Urinary bladder (tissue), 4 donors: ENCODE measurements around the gene CEACAM3. TPM values are rescaled to one million over a fixed set of nuclear protein-coding genes. Genes with fewer than 3 reads are reported as not detected.

Source experiments
- DNase-seq: peaks from one replicate; pipeline ENCODE4 v3.0.0-alpha.2; 2015; ENCODE audit errors: extremely low spot score
- H3K27ac ChIP-seq: one replicate; pipeline ENCODE4 v1.5.1; 2013; ENCODE audit warnings: low read depth, mild to moderate bottlenecking, moderate library complexity
- H3K36me3 ChIP-seq: one replicate; pipeline ENCODE4 v1.6.1; 2013; ENCODE audit warnings: mild to moderate bottlenecking, moderate library complexity; ENCODE audit not compliant: insufficient read depth
- H3K4me1 ChIP-seq: one replicate; pipeline ENCODE4 v1.6.1; 2013; ENCODE audit warnings: mild to moderate bottlenecking, moderate library complexity; ENCODE audit not compliant: insufficient read depth
- H3K4me3 ChIP-seq: one replicate; pipeline ENCODE4 v1.5.1; 2013; ENCODE audit warnings: low read depth, low read length
- WGBS: extraction: QIAGEN DNeasy Blood & Tissue Kit; methylation state at CpG from one replicate; pipeline ENCODE4 v1.1.7; 2013; 5-methylcytosine and 5-hydroxymethylcytosine counted together
- polyA plus RNA-seq: library from polyadenylated mRNA; stranded (reverse); fragments of 200-250 nt; gene quantifications from one replicate; pipeline ENCODE4 v1.2.3, GENCODE V29; 2013
- total RNA-seq: library from RNA; depleted of rRNA; stranded (reverse); fragments of >200 nt; gene quantifications from one replicate; pipeline ENCODE4 v1.2.3, GENCODE V29; 2014
- donor health status: healthy with polysubstance abuse.
- donor health status: healthy.

CEACAM3 gene
- total and polyA plus RNA-seq, 2 donors, result not detected

- Histone ChIP-seq H3K36me3 (no peaks in the 10 kb centered on the region), H3K4me1 (no peaks in the 10 kb centered on the region), H3K4me3 (no peak overlapping the region), H3K27ac (no peak overlapping the region)
- no peak for DNase-seq
- WGBS, result 43% methylated on average over 2 of the region's 2 CpGs
Observed at GRCh38 chr19:41839211-41839610, 42.8 kb downstream of the CEACAM3 start.

GRCh38 chr19:41843371-41843770, 47.0 kb downstream of the CEACAM3 start:
- Histone ChIP-seq H3K4me1 (no peaks in the 10 kb centered on the region), H3K4me3 (no peak overlapping the region), H3K27ac (no peak overlapping the region), H3K36me3 (no peaks in the 10 kb centered on the region)
- WGBS, result 69% methylated on average over 7 of the region's 7 CpGs
- DNase-seq, result no peak

GRCh38 chr19:41844601-41845000, 48.2 kb downstream of the CEACAM3 start, which contains the start of gene LYPD4:
LYPD4 (minus strand) TSS chr19:41844683; CDS start chr19:41839285, 5,398 bp downstream.
- no peaks in the 10 kb centered on the region for H3K4me1 ChIP-seq
- no peak for DNase-seq
- no peak within 1 kb of the TSS for H3K4me3 ChIP-seq
- 80% methylated on average over 30 of the region's 30 CpGs for WGBS
- H3K36me3 ChIP-seq, result no peaks in the 10 kb centered on the region
- no peak within 1 kb of the TSS for H3K27ac ChIP-seq

GRCh38 chr19:41845001-41845050, 48.4 kb downstream of the CEACAM3 start, which contains the start of gene DMRTC2:
DMRTC2 (plus strand) TSS chr19:41845042; CDS start chr19:41847429, 2,387 bp downstream.
- H3K4me3 ChIP-seq, result no peak within 1 kb of the TSS
- H3K4me1 ChIP-seq, result no peaks in the 10 kb centered on the region
- no peak for DNase-seq
- H3K36me3 ChIP-seq, result no peaks in the 10 kb centered on the region
- WGBS, result 97% methylated on average over 3 of the region's 3 CpGs
- no peak within 1 kb of the TSS for H3K27ac ChIP-seq

GRCh38 chr19:41845051-41845590, 48.7 kb downstream of the CEACAM3 start:
- DNase-seq, result no peak
- no peaks in the 10 kb centered on the region for H3K36me3 ChIP-seq
- no peak overlapping the region for H3K27ac ChIP-seq
- H3K4me1 ChIP-seq, result no peaks in the 10 kb centered on the region
- no peak overlapping the region for H3K4me3 ChIP-seq
- 88% methylated on average over 23 of the region's 23 CpGs for WGBS

- no peak for DNase-seq
- H3K4me1 ChIP-seq, result no peaks in the 10 kb centered on the region
- no peak overlapping the region for H3K4me3 ChIP-seq
- no peaks in the 10 kb centered on the region for H3K36me3 ChIP-seq
- no peak overlapping the region for H3K27ac ChIP-seq
- WGBS, result 89% methylated on average over 19 of the region's 19 CpGs
Observed at GRCh38 chr19:41847351-41848105, 51.1 kb downstream of the CEACAM3 start.

- 80% methylated on average over 6 of the region's 6 CpGs for WGBS
- H3K36me3 ChIP-seq, result no peaks in the 10 kb centered on the region
- no peak overlapping the region for H3K4me3 ChIP-seq
- no peaks in the 10 kb centered on the region for H3K4me1 ChIP-seq
- DNase-seq, result no peak
- H3K27ac ChIP-seq, result no peak overlapping the region
Observed at GRCh38 chr19:41848666-41849065, 52.3 kb downstream of the CEACAM3 start.

GRCh38 chr19:41849067-41849466, 52.7 kb downstream of the CEACAM3 start:
- 66% methylated on average over 2 of the region's 2 CpGs for WGBS
- no peak for DNase-seq
- H3K4me3 ChIP-seq, result no peak overlapping the region
- H3K36me3 ChIP-seq, result no peaks in the 10 kb centered on the region
- no peaks in the 10 kb centered on the region for H3K4me1 ChIP-seq
- no peak overlapping the region for H3K27ac ChIP-seq

GRCh38 chr19:41850381-41850780, 54.0 kb downstream of the CEACAM3 start:
- Histone ChIP-seq H3K36me3 (no peaks in the 10 kb centered on the region), H3K4me1 (no peaks in the 10 kb centered on the region), H3K27ac (no peak overlapping the region), H3K4me3 (no peak overlapping the region)
- 48% methylated on average over 5 of the region's 5 CpGs for WGBS
- no peak for DNase-seq

GRCh38 chr19:41851456-41851855, 55.1 kb downstream of the CEACAM3 start:
- Histone ChIP-seq H3K4me1 (no peaks in the 10 kb centered on the region), H3K36me3 (no peaks in the 10 kb centered on the region), H3K27ac (no peak overlapping the region), H3K4me3 (no peak overlapping the region)
- DNase-seq, result no peak
- WGBS, result 27% methylated on average over 4 of the region's 4 CpGs

GRCh38 chr19:41853344-41853743, 57.0 kb downstream of the CEACAM3 start:
- no peak for DNase-seq
- no peak overlapping the region for H3K4me3 ChIP-seq
- H3K36me3 ChIP-seq, result no peaks in the 10 kb centered on the region
- no peak overlapping the region for H3K27ac ChIP-seq
- no peaks in the 10 kb centered on the region for H3K4me1 ChIP-seq
- 74% methylated on average over 2 of the region's 2 CpGs for WGBS

- no peak overlapping the region for H3K27ac ChIP-seq
- WGBS, result 48% methylated on average over 2 of the region's 2 CpGs
- no peak overlapping the region for H3K4me3 ChIP-seq
- no peaks in the 10 kb centered on the region for H3K36me3 ChIP-seq
- no peak for DNase-seq
- H3K4me1 ChIP-seq, result no peaks in the 10 kb centered on the region
Observed at GRCh38 chr19:41853768-41854167, 57.4 kb downstream of the CEACAM3 start.

GRCh38 chr19:41859213-41859617, 62.8 kb downstream of the CEACAM3 start:
- Histone ChIP-seq H3K4me3 (no peak overlapping the region), H3K36me3 (no peaks in the 10 kb centered on the region), H3K27ac (no peak overlapping the region), H3K4me1 (peaks cover 3% of the 10 kb centered on the region)
- DNase-seq, result no peak
- WGBS, result 2% methylated on average over 8 of the region's 8 CpGs

- Histone ChIP-seq H3K27ac (peak within 1 kb of the TSS; percentile 85), H3K4me1 (peaks cover 3% of the 10 kb centered on the region), H3K4me3 (peak within 1 kb of the TSS; percentile 89), H3K36me3 (peaks cover 4% of the 10 kb centered on the region)
- under 1% methylated on average over 76 of the region's 76 CpGs for WGBS
- DNase-seq, result peak; percentile 99
Observed at GRCh38 chr19:41859618-41860418, 63.4 kb downstream of the CEACAM3 start, which contains the start of gene RPS19. RPS19 (plus strand) TSS chr19:41860255; CDS start chr19:41860775, 520 bp downstream.
